Measurements from ENCODE around the gene DAPK1.

Gene DAPK1

GRCh38 chr9:87671925-87672324 lies 174.3 kb downstream of the DAPK1 start:
- TF ChIP-seq CTCF (IDR thresholded peaks at IDR 0.05; ENCODE audit: low read depth, low read length, poor library complexity, severe bottlenecking) (no peak), EZH2phosphoT487 (IDR thresholded peaks at IDR 0.05; ENCODE audit: borderline replicate concordance, low read length) (no peak)
- no peak overlapping the region for H3K27ac ChIP-seq (ENCODE audit: low read depth, low read length)
- H3K9me2 ChIP-seq (replicated peaks; ENCODE audit: control insufficient read depth, low read length): no peaks in the 10 kb centered on the region
- H3K4me1 ChIP-seq (ENCODE audit: control insufficient read depth, low read length): no peaks in the 10 kb centered on the region
- H3K4me3 ChIP-seq (ENCODE audit: low read length): no peak overlapping the region
- H3K36me3 ChIP-seq (ENCODE audit: control insufficient read depth, low read length): no peaks in the 10 kb centered on the region
- no peaks in the 10 kb centered on the region for H3K79me2 ChIP-seq (ENCODE audit: control insufficient read depth, low read length)
- H3K9me3 ChIP-seq (ENCODE audit: control insufficient read depth, insufficient read depth, low read length): no peaks in the 10 kb centered on the region; the same call in 1 of the 2 replicates
- H4K20me1 ChIP-seq (ENCODE audit: control insufficient read depth, insufficient read depth, low read depth, low read length): no peaks in the 10 kb centered on the region
- H3F3A ChIP-seq (ENCODE audit: control insufficient read depth, insufficient read depth): no peaks in the 10 kb centered on the region
- H3K4me2 ChIP-seq (ENCODE audit: low read length): no peak overlapping the region
- no peaks in the 10 kb centered on the region for H3K27me3 ChIP-seq (ENCODE audit: control insufficient read depth, low read length)

GRCh38 chr9:87672586-87672985 lies 174.9 kb downstream of the DAPK1 start:
- Histone ChIP-seq H3K36me3 (ENCODE audit: control insufficient read depth, low read length) (no peaks in the 10 kb centered on the region), H3K4me3 (ENCODE audit: low read length) (no peak overlapping the region), H3K9me3 (ENCODE audit: control insufficient read depth, insufficient read depth, low read length) (no peaks in the 10 kb centered on the region), H3K9me2 (replicated peaks; ENCODE audit: control insufficient read depth, low read length) (no peaks in the 10 kb centered on the region), H3F3A (ENCODE audit: control insufficient read depth, insufficient read depth) (no peaks in the 10 kb centered on the region), H3K4me2 (ENCODE audit: low read length) (no peak overlapping the region), H3K27ac (ENCODE audit: low read depth, low read length) (no peak overlapping the region), H3K27me3 (ENCODE audit: control insufficient read depth, low read length) (no peaks in the 10 kb centered on the region), H3K4me1 (ENCODE audit: control insufficient read depth, low read length) (no peaks in the 10 kb centered on the region), H4K20me1 (ENCODE audit: control insufficient read depth, insufficient read depth, low read depth, low read length) (no peaks in the 10 kb centered on the region), H3K79me2 (ENCODE audit: control insufficient read depth, low read length) (no peaks in the 10 kb centered on the region)
- TF ChIP-seq EZH2phosphoT487 (IDR thresholded peaks at IDR 0.05; ENCODE audit: borderline replicate concordance, low read length) (no peak), CTCF (IDR thresholded peaks at IDR 0.05; ENCODE audit: low read depth, low read length, poor library complexity, severe bottlenecking) (no peak)

DNA sequence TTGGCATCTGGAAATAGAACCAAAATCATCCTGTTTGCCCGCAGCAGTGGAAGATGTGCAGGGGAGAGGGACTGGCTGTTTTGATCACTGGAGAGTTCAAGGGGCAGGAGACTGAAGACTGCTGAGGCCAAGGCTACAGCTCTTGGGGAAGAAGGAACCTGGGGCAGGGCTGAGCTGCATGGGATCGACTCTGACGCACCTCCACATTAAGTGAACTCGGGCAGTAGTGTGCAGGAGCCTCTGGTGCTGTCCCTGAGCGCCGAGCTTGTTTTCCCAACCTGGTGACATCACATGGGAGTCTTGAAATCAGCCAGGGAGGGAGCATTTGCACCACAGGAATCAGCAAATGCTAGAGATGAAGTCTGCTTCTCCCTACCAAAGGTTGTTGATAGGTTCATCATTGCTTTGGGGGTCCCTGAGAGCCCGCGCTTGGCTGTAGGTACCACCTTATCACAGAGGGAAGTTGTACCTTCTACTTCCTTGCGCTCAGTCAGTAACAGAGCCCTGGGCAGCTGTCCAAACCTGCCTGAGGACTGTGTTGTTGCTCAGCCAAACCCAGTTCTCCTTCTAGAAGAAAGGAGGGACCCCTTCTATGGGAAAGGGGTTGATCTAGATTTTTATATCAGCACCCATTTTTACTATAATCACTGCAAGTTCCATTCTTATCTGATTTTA lies 175.9 kb downstream of the DAPK1 start:
- H3K27ac ChIP-seq (ENCODE audit: low read depth, low read length): no peak overlapping the region

More for the DNA sequence above, 175.9 kb downstream of the DAPK1 start:
- no peak overlapping the region for H3K4me3 ChIP-seq (ENCODE audit: low read length)
- H4K20me1 ChIP-seq (ENCODE audit: control insufficient read depth, insufficient read depth, low read depth, low read length): no peaks in the 10 kb centered on the region
- H3K9me3 ChIP-seq (ENCODE audit: control insufficient read depth, insufficient read depth, low read length): no peaks in the 10 kb centered on the region
- no peaks in the 10 kb centered on the region for H3K4me1 ChIP-seq (ENCODE audit: control insufficient read depth, low read length)
- no peaks in the 10 kb centered on the region for H3K79me2 ChIP-seq (ENCODE audit: control insufficient read depth, low read length)
- H3F3A ChIP-seq (ENCODE audit: control insufficient read depth, insufficient read depth): no peaks in the 10 kb centered on the region
- H3K36me3 ChIP-seq (ENCODE audit: control insufficient read depth, low read length): no peaks in the 10 kb centered on the region
- no peak overlapping the region for H3K4me2 ChIP-seq (ENCODE audit: low read length)
- no peaks in the 10 kb centered on the region for H3K9me2 ChIP-seq (replicated peaks; ENCODE audit: control insufficient read depth, low read length)
- TF ChIP-seq EZH2phosphoT487 (IDR thresholded peaks at IDR 0.05; ENCODE audit: borderline replicate concordance, low read length) (no peak), CTCF (IDR thresholded peaks at IDR 0.05; ENCODE audit: low read depth, low read length, poor library complexity, severe bottlenecking) (no peak)
- H3K27me3 ChIP-seq (ENCODE audit: control insufficient read depth, low read length): no peaks in the 10 kb centered on the region
